Nephron (organoid): ENCODE results near the gene NECTIN1.

Experiments used
- H3K27ac Mint-ChIP-seq, 3 experiments: 2 replicates each; pipeline ENCODE4 v1.8.0; 2020; ENCODE audit warnings: mixed read lengths in 3 of 3, mild to moderate bottlenecking in 2 of 3, moderate library complexity in 1 of 3
- H3K27me3 Mint-ChIP-seq: 2 replicates; pipeline ENCODE4 v1.8.0; 2021; ENCODE audit warnings: low read depth, mild to moderate bottlenecking, moderate library complexity, mixed read lengths
- H3K36me3 Mint-ChIP-seq: 2 replicates; pipeline ENCODE4 v1.8.0; 2020; ENCODE audit warnings: low read depth, mixed read lengths
- H3K4me1 Mint-ChIP-seq: 2 replicates; pipeline ENCODE4 v1.8.0; 2020; ENCODE audit warnings: mixed read lengths
- H3K4me3 Mint-ChIP-seq, 3 experiments: 2 replicates each; pipeline ENCODE4 v1.8.0; 2020; ENCODE audit warnings: mild to moderate bottlenecking in 3 of 3, mixed read lengths in 3 of 3, moderate library complexity in 2 of 3
- H3K9me3 Mint-ChIP-seq: 2 replicates; pipeline ENCODE4 v1.8.0; 2020; ENCODE audit warnings: mixed read lengths
- CTCF ChIP-seq, 3 experiments: fragments of 200-600 bp; sonication (generic); IDR thresholded peaks; one replicate each; pipeline ENCODE4 v1.5.0; 2021; ENCODE audit warnings: antibody characterized with exemption in 3 of 3; ENCODE audit not compliant: unreplicated experiment in 3 of 3

Gene NECTIN1

DNA sequence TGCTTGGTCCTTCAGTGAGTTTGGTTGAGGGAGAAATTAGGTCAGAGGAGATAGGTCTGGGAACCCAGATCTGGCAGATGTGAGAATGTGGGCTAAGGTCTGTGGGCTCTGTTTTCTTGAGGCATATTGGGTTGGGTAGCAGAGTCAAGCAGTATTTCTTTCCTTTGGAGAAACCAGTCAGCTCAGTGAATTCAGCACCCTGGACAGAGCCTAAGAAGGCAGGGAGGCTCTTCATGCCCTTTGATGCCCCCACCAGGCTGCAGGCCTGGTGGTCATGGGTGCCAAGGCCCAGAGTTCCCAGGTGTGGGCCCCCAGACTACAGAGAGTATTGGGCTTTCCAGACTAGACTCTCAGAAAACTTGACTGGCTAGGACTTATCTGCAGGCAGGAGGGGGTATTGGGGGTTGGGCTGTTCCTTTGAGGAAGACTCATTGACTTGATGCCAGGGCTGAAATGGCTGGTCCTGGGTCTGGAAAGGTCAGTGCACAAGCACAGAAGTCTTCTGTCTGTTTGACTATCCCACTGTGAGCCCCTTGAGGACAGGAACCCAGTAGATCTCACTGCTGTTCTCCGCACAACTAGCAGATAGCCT lies 45.3 kb upstream of the NECTIN1 start:
- H3K36me3 Mint-ChIP-seq = no peaks in the 10 kb centered on the region
- H3K4me1 Mint-ChIP-seq = peaks cover 6% of the 10 kb centered on the region
- no peak for TF ChIP-seq CTCF (IDR thresholded peaks at IDR 0.05; ENCODE audit: unreplicated experiment in 3 of 3)
- no peak overlapping the region for H3K27ac Mint-ChIP-seq
- no peak overlapping the region for H3K4me3 Mint-ChIP-seq
- no peaks in the 10 kb centered on the region for H3K9me3 Mint-ChIP-seq
- peaks cover 51% of the 10 kb centered on the region for H3K27me3 Mint-ChIP-seq

DNA sequence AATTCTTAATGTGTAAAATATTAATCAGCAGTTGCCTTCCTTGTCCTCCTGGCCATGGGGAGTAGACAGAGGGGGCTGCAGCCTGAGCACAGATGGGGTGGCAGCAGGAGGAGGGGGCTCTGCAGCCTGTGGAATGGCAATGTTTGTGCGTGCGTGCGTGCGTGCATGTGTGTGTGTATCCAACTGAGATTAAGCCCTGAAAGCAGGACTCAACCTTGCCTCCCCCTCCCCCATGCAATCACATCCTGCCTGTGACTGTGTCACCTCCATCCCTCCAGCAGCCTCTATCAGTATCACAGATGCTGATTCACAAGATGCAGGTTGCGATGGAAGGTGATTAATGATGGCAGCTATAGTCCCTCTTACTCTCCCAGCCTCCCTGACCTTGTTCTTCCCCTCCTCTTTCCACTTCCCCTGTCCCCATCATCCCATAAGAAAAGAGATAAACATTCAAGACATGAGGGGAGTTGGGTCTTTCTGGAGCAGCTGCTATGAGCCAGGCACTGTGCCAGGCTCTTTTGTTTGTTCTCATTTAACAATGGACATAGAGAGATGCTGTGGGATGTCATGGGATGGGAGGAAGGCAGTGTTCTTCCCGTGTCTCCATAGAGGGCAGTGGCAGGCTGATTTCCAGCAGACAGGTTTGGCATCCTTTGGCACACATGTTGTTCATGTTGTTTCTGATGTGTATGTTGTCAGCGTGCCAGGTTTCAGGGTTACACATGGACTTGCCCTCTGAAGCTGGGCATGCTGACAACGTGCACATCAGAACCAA lies 43.8 kb upstream of the NECTIN1 start:
- no peaks in the 10 kb centered on the region for H3K4me1 Mint-ChIP-seq
- H3K27me3 Mint-ChIP-seq = peaks cover 52% of the 10 kb centered on the region
- H3K4me3 Mint-ChIP-seq = no peak overlapping the region
- TF ChIP-seq CTCF (IDR thresholded peaks at IDR 0.05; ENCODE audit: unreplicated experiment in 3 of 3) = no peak
- H3K36me3 Mint-ChIP-seq = no peaks in the 10 kb centered on the region
- peaks cover 4% of the 10 kb centered on the region for H3K9me3 Mint-ChIP-seq
- H3K27ac Mint-ChIP-seq = no peak overlapping the region

- peaks cover 5% of the 10 kb centered on the region for H3K9me3 Mint-ChIP-seq
- no peak overlapping the region for H3K27ac Mint-ChIP-seq
- peaks cover 52% of the 10 kb centered on the region for H3K27me3 Mint-ChIP-seq
Observed at GRCh38 chr11:119772076-119772475, 43.1 kb upstream of the NECTIN1 start.

DNA sequence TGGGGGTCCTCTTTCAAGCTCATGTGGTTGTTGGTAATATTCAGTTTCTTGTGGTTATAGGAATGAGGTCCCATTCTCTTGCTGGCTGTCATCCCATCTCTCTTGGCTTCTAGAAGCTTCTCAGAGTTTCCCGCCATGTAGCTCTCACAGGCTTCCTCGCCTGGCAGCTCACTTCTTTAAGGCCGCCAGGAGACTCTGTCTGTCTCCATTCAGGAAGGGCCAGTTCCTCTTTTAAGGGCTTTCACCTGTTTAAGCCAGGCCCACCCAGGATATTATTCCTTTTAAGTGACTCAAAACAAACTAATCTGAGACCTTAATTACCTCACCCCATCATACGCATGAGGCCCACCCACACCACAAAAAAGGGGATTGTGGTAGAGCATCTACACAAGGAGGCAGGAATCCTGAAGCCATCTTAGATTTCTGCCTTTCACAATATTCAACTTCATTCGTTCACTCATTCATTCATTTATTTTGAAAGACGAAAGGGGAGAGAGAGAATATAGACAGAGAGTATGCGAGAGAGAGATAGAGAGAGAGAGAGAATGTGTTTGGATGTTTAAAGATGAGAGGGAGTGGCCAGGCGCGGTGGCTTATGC lies 42.3 kb upstream of the NECTIN1 start:
- H3K27me3 Mint-ChIP-seq = peaks cover 52% of the 10 kb centered on the region
- H3K36me3 Mint-ChIP-seq = no peaks in the 10 kb centered on the region
- no peaks in the 10 kb centered on the region for H3K4me1 Mint-ChIP-seq
- no peak for TF ChIP-seq CTCF (IDR thresholded peaks at IDR 0.05; ENCODE audit: unreplicated experiment in 3 of 3)
- no peak overlapping the region for H3K4me3 Mint-ChIP-seq
- no peak overlapping the region for H3K27ac Mint-ChIP-seq
- H3K9me3 Mint-ChIP-seq = peaks cover 9% of the 10 kb centered on the region

More at GRCh38 chr11:119772076-119772475, 43.1 kb upstream of the NECTIN1 start:
- no peak for TF ChIP-seq CTCF (IDR thresholded peaks at IDR 0.05; ENCODE audit: unreplicated experiment in 3 of 3)
- no peaks in the 10 kb centered on the region for H3K36me3 Mint-ChIP-seq
- H3K4me1 Mint-ChIP-seq = no peaks in the 10 kb centered on the region
- no peak overlapping the region for H3K4me3 Mint-ChIP-seq

DNA sequence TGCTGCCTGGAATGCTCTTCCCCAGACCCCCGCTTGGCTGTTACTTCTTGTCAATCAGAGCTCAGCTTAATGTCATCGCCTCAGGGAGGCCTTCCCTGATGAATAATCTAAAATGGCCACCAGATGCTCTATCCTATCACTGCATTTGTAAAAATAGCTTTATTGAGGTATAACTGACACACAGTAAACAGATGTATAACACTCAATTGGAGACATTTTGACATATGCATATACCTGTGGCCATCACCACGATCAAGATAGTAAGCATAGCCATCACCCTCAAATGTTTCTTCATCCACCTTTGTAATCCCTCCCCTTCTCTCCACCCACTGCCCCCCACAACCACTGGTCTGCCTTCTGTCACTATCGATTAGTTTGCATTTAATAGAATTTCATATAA lies 36.6 kb upstream of the NECTIN1 start:
- Mint-ChIP-seq H3K4me3 (no peak overlapping the region), H3K4me1 (peaks cover 5% of the 10 kb centered on the region), H3K36me3 (no peaks in the 10 kb centered on the region), H3K27ac (no peak overlapping the region), H3K27me3 (peaks cover 45% of the 10 kb centered on the region), H3K9me3 (peaks cover 11% of the 10 kb centered on the region)
- TF ChIP-seq CTCF (IDR thresholded peaks at IDR 0.05; ENCODE audit: unreplicated experiment in 3 of 3) = no peak
